IMR-90 (cell line): ENCODE data around the gene CXCR6. TPM values are rescaled to one million over a fixed set of nuclear protein-coding genes. Genes with fewer than 3 reads are reported as not detected.

Experiments used
- ATAC-seq: fragments of 200-7000 bp; cut with Tn5 transposase; 2 replicates; pipeline ENCODE4 v1.9.1; 2020; ENCODE audit warnings: low read depth, mild to moderate bottlenecking, moderate library complexity
- BruUV-seq: library from RNA; stranded (reverse); fragments of 400-500 nt; replicated peaks from 2 replicates; lab custom pipeline; 2021; lab: Mats Ljungman, UMichigan
- CTCF ChIA-PET: fragments of 300-600 bp; formaldehyde crosslinking; extraction: SDS; loops from one replicate; lab custom pipeline; 2021; ENCODE audit warnings: antibody characterized with exemption; lab: Yijun Ruan, JAX
- POLR2A ChIA-PET: fragments of 300-600 bp; sonication (Branson Sonifier 250); formaldehyde crosslinking; loops from one replicate; lab custom pipeline; 2022; ENCODE audit warnings: antibody characterized with exemption; ENCODE audit not compliant: unreplicated experiment; lab: Charles Lee
- DNase-seq: peaks from one replicate; pipeline ENCODE4 v3.0.0; 2013
- H2AFZ ChIP-seq: replicated peaks from 2 replicates; pipeline ENCODE3; 2013; ENCODE audit warnings: low read length, mild to moderate bottlenecking; ENCODE audit not compliant: poor library complexity
- H2AK5ac ChIP-seq: 2 replicates; pipeline ENCODE4 v1.6.1; 2013; ENCODE audit warnings: low read depth, low read length, inconsistent platforms
- H2AK9ac ChIP-seq: replicated peaks from 2 replicates; pipeline ENCODE3; 2013; ENCODE audit warnings: mild to moderate bottlenecking, low read depth, low read length, moderate library complexity; ENCODE audit not compliant: poor library complexity
- H2BK120ac ChIP-seq: 2 replicates; pipeline ENCODE4 v1.6.1; 2013; ENCODE audit warnings: low read depth, low read length, inconsistent platforms
- H2BK15ac ChIP-seq: 3 replicates; pipeline ENCODE4 v1.6.1; 2013; ENCODE audit warnings: low read depth, low read length, inconsistent platforms
- H2BK20ac ChIP-seq: 2 replicates; pipeline ENCODE4 v1.6.1; 2013; ENCODE audit warnings: low read depth, mild to moderate bottlenecking, inconsistent platforms, low read length, moderate library complexity
- H2BK5ac ChIP-seq: 2 replicates; pipeline ENCODE4 v1.6.1; 2013; ENCODE audit warnings: mild to moderate bottlenecking, low read depth, low read length, inconsistent platforms; ENCODE audit not compliant: poor library complexity, severe bottlenecking
- H3K14ac ChIP-seq: replicated peaks from 2 replicates; pipeline ENCODE4 v1.6.1; 2013; ENCODE audit warnings: low read depth, low read length, inconsistent platforms
- H3K18ac ChIP-seq: 2 replicates; pipeline ENCODE4 v1.6.1; 2013; ENCODE audit warnings: low read depth, low read length, control low read depth
- H3K23ac ChIP-seq: 2 replicates; pipeline ENCODE4 v1.6.1; 2013; ENCODE audit warnings: low read depth, low read length, inconsistent platforms
- H3K27ac ChIP-seq: 2 replicates; pipeline ENCODE4 v1.5.1; 2013; ENCODE audit warnings: mild to moderate bottlenecking, control low read depth, low read length; ENCODE audit not compliant: insufficient read depth
- H3K27me3 ChIP-seq: 2 replicates; pipeline ENCODE4 v1.6.1; 2013; ENCODE audit warnings: low read length; ENCODE audit not compliant: control insufficient read depth, insufficient read depth
- H3K36me3 ChIP-seq: 2 replicates; pipeline ENCODE4 v1.6.1; 2013; ENCODE audit warnings: low read length, mixed read lengths; ENCODE audit not compliant: control insufficient read depth, insufficient read depth
- H3K4ac ChIP-seq: 2 replicates; pipeline ENCODE4 v1.6.1; 2013; ENCODE audit warnings: low read depth, low read length, inconsistent platforms
- H3K4me1 ChIP-seq: 2 replicates; pipeline ENCODE4 v1.6.1; 2013; ENCODE audit warnings: low read length, mixed read lengths; ENCODE audit not compliant: control insufficient read depth, insufficient read depth
- H3K4me2 ChIP-seq: 2 replicates; pipeline ENCODE4 v1.6.1; 2013; ENCODE audit warnings: low read depth, mild to moderate bottlenecking, control low read depth, low read length, moderate library complexity
- H3K4me3 ChIP-seq: 2 replicates; pipeline ENCODE4 v1.5.1; 2013; ENCODE audit warnings: low read depth, mild to moderate bottlenecking, control low read depth, low read length, moderate library complexity; ENCODE audit not compliant: insufficient read depth
- H3K56ac ChIP-seq: 2 replicates; pipeline ENCODE4 v1.6.1; 2013; ENCODE audit warnings: low read length, inconsistent platforms; ENCODE audit not compliant: insufficient read depth; ENCODE audit errors: extremely low read depth
- H3K79me1 ChIP-seq, 2 experiments: 2 replicates each; pipeline ENCODE4 v1.6.1; 2013; ENCODE audit warnings: low read length in 2 of 2, inconsistent platforms in 1 of 2, low read depth in 1 of 2
- H3K9ac ChIP-seq: 2 replicates; pipeline ENCODE4 v1.6.1; 2013; ENCODE audit warnings: low read depth, low read length, control low read depth
- H3K9me1 ChIP-seq: 2 replicates; pipeline ENCODE4 v1.6.1; 2013; ENCODE audit warnings: low read length, inconsistent platforms; ENCODE audit not compliant: insufficient read depth
- H3K9me3 ChIP-seq: 2 replicates; pipeline ENCODE4 v1.6.1; 2013; ENCODE audit warnings: low read length; ENCODE audit not compliant: control insufficient read depth, insufficient read depth
- H4K20me1 ChIP-seq: 2 replicates; pipeline ENCODE4 v1.6.1; 2013; ENCODE audit warnings: low read length, inconsistent platforms; ENCODE audit not compliant: insufficient read depth
- H4K5ac ChIP-seq: 2 replicates; pipeline ENCODE4 v1.6.1; 2013; ENCODE audit warnings: mild to moderate bottlenecking, low read depth, low read length, control low read depth
- H4K8ac ChIP-seq, 2 experiments: 2 replicates each; pipeline ENCODE4 v1.6.1; 2013; ENCODE audit warnings: low read depth in 2 of 2, low read length in 2 of 2, control low read depth in 1 of 2, inconsistent platforms in 1 of 2
- H4K91ac ChIP-seq: 2 replicates; pipeline ENCODE4 v1.6.1; 2013; ENCODE audit warnings: low read depth, low read length, inconsistent platforms; ENCODE audit not compliant: insufficient read depth
- BHLHE40 ChIP-seq: fragments of 150-350 bp; IDR thresholded peaks from 2 replicates; pipeline ENCODE4 v1.6.1; 2016; ENCODE audit warnings: mild to moderate bottlenecking, low read depth, low read length
- CEBPB ChIP-seq: IDR thresholded peaks from 2 replicates; pipeline ENCODE4 v1.6.1; 2012; ENCODE audit warnings: low read depth, low read length, improper control_type of control experiment
- CHD1 ChIP-seq: IDR thresholded peaks from 2 replicates; pipeline ENCODE4 v1.6.1; 2012; ENCODE audit warnings: low read depth, low read length, improper control_type of control experiment
- CTCF ChIP-seq: conservative IDR thresholded peaks from 2 replicates; pipeline ENCODE4 v1.5.1; 2012; ENCODE audit warnings: mild to moderate bottlenecking, low read depth, low read length, improper control_type of control experiment
- ELK1 ChIP-seq: fragments of 150-350 bp; IDR thresholded peaks from 2 replicates; pipeline ENCODE4 v1.6.1; 2016; ENCODE audit warnings: low read depth, mild to moderate bottlenecking, low read length, moderate library complexity, borderline replicate concordance
- FOS ChIP-seq: fragments of 150-350 bp; IDR thresholded peaks from 2 replicates; pipeline ENCODE4 v1.6.1; 2016; ENCODE audit warnings: low read depth, low read length
- MAFK ChIP-seq: IDR thresholded peaks from 2 replicates; pipeline ENCODE4 v1.6.1; 2012; ENCODE audit warnings: low read depth, low read length, improper control_type of control experiment
- MAZ ChIP-seq: IDR thresholded peaks from 2 replicates; pipeline ENCODE4 v1.6.1; 2012; ENCODE audit warnings: low read depth, mild to moderate bottlenecking, low read length, improper control_type of control experiment, moderate library complexity, borderline replicate concordance
- MXI1 ChIP-seq: IDR thresholded peaks from 2 replicates; pipeline ENCODE4 v1.6.1; 2012; ENCODE audit warnings: low read depth, mild to moderate bottlenecking, low read length, moderate library complexity, borderline replicate concordance
- NFE2L2 ChIP-seq: fragments of 150-350 bp; IDR thresholded peaks from 2 replicates; pipeline ENCODE4 v1.6.1; 2016; ENCODE audit warnings: low read depth, mild to moderate bottlenecking, low read length
- POLR2A ChIP-seq: IDR thresholded peaks from 2 replicates; pipeline ENCODE4 v1.6.1; 2012; ENCODE audit warnings: mild to moderate bottlenecking, low read depth, low read length
- RAD21 ChIP-seq: IDR thresholded peaks from 2 replicates; pipeline ENCODE4 v1.6.1; 2012; ENCODE audit warnings: low read length, improper control_type of control experiment
- RCOR1 ChIP-seq: IDR thresholded peaks from 2 replicates; pipeline ENCODE4 v1.6.1; 2012; ENCODE audit warnings: mild to moderate bottlenecking, low read length, improper control_type of control experiment; ENCODE audit not compliant: insufficient replicate concordance
- RFX5 ChIP-seq: IDR thresholded peaks from 2 replicates; pipeline ENCODE4 v1.8.0; 2012; ENCODE audit warnings: low read depth, mild to moderate bottlenecking, low read length, moderate library complexity
- SMC3 ChIP-seq: fragments of 150-350 bp; IDR thresholded peaks from 2 replicates; pipeline ENCODE4 v1.6.1; 2016; ENCODE audit warnings: low read depth, mild to moderate bottlenecking, antibody characterized with exemption, low read length, moderate library complexity
- USF2 ChIP-seq: fragments of 150-350 bp; IDR thresholded peaks from 2 replicates; pipeline ENCODE4 v1.6.1; 2017; ENCODE audit warnings: mild to moderate bottlenecking, antibody characterized with exemption, low read length, low read depth
- WGBS, 2 experiments: methylation state at CpG; one replicate each; pipeline versions ENCODE4 v1.1.5 to v1.1.7; 2013; ENCODE audit warnings: missing lambda C conversion rate in 2 of 2; ENCODE audit not compliant: insufficient read length in 1 of 2; ENCODE audit errors: extremely low coverage in 2 of 2; 5-methylcytosine and 5-hydroxymethylcytosine counted together
- dilution Hi-C: fragments of 300-500 bp; cut with HindIII; formaldehyde crosslinking; loops from one replicate; pipeline ENCODE4 v1.14.3; 2018; ENCODE audit warnings: low sequenced_read_pairs; ENCODE audit not compliant: unreplicated experiment
- in situ Hi-C: fragments of 300-500 bp; cut with MboI; formaldehyde crosslinking; loops from 3 replicates; pipeline ENCODE4 v1.14.3; 2019; ENCODE audit warnings: low sequenced_read_pairs, inconsistent platforms, mixed read lengths
- intact Hi-C: fragments of 100-400 bp; cut with micrococcal nuclease; formaldehyde crosslinking; loops from 2 replicates; pipeline ENCODE4 v1.10.0; 2022
- polyA plus RNA-seq, 3 experiments: library from polyadenylated mRNA; depleted of rRNA; stranded (reverse); fragments of >200 nt; gene quantifications; 2 replicates each; pipeline ENCODE4 v1.2.3, GENCODE V29; 2012; ENCODE audit warnings: low replicate concordance in 1 of 3
- total RNA-seq: library from RNA; depleted of rRNA; stranded (reverse); fragments of >200 nt; gene quantifications from 2 replicates; pipeline ENCODE4 v1.2.3, GENCODE V29; 2012

CXCR6 gene
- total and polyA plus RNA-seq, 2 of the 4 experiments (the other 2 are of a cell fraction), result not detected

- in situ Hi-C loops, result no loop called here
- WGBS, 2 experiments, result no CpG with 5 or more reads among the region's 5 CpGs
- Histone ChIP-seq H2BK15ac (no peak overlapping the region), H3K56ac (no peak overlapping the region), H3K23ac (no peak overlapping the region), H3K27ac (no peak overlapping the region), H3K4ac (no peak overlapping the region), H4K20me1 (no peaks in the 10 kb centered on the region; the same call in 1 of the 2 replicates), H4K91ac (no peak overlapping the region), H2BK20ac (no peak overlapping the region), H2BK120ac (no peak overlapping the region), H2AFZ (no peak overlapping the region), H2AK9ac (no peak overlapping the region), H4K8ac (no peak overlapping the region), H3K27me3 (no peaks in the 10 kb centered on the region), H4K5ac (no peak overlapping the region), H3K79me1 (peaks cover 0 to 7% of the 10 kb centered on the region in 2 experiments; a peak in 2 of 4 replicates), H3K14ac (no peak overlapping the region), H3K4me1 (peaks cover 4% of the 10 kb centered on the region), H3K36me3 (peaks cover 32% of the 10 kb centered on the region), H3K9me1 (peaks cover 17% of the 10 kb centered on the region), H3K4me2 (no peak overlapping the region), H3K18ac (no peak overlapping the region), H3K9me3 (no peaks in the 10 kb centered on the region), H3K9ac (no peak overlapping the region), H3K4me3 (no peak overlapping the region), H2BK5ac (no peak overlapping the region), H2AK5ac (no peak overlapping the region)
- DNase-seq (no peak), ATAC-seq (no peak)
- CTCF ChIA-PET, result no interaction called here
- dilution Hi-C loops, result no loop called here
- intact Hi-C loops, result no loop called here
- BruUV-seq, result no TSS peak
- POLR2A ChIA-PET, result no interaction called here
- TF ChIP-seq USF2 (no peak), CHD1 (no peak), MAFK (no peak), CTCF (no peak), CEBPB (no peak), BHLHE40 (no peak), NFE2L2 (no peak), FOS (no peak), SMC3 (no peak), RAD21 (no peak), POLR2A (no peak), RCOR1 (no peak), ELK1 (no peak), MAZ (no peak), RFX5 (no peak), MXI1 (no peak)
Measured at GRCh38 chr3:45978006-45978761, 34.9 kb downstream of the CXCR6 start.
